NCI-H1436 (cell line): ENCODE results near the gene GFRA1.
"Not testable (repeated sequence)": the region's sequence is repeated elsewhere in the genome, so short reads cannot be mapped to it uniquely, and the experiment has no call there.

Source experiments
- DNase-seq: peaks from one replicate; lab custom pipeline; 2025; lab: John Stamatoyannopoulos, UW

GFRA1 gene

DNA sequence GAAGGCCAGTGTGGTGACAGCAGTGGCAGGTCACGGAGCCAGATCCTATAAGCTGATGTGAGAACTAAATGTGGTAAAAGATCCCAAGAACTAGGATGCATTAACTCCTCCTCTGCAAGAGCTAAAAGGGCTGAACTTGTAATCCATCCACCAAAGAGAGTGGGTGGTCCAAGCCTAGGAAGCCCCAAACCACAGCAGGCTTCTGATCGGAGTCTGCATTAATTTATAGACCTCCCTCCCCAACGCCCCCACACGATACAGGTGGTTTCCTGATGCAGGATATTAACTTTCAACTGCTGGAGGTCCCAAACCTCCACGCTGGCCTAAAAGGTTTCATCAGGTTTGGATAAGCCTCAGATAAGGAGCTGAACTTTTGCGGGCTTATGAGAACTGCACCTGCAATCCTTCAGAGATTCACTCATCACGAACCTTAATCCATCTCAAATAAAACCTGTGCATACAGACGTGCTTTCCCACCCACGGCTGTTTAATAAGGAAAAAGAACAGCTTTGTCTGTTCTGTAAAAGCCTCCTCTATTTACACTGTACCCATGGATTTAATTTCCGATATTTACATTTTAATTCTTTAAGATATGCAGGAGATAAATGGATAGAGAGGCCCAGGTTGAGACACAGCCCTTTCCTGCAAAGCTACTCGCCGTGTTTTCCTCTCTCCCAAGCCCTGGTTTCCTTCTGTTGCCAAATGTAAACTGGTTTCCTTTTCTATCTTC lies 74.9 kb downstream of the GFRA1 start:
- DNase-seq: no peak

DNA sequence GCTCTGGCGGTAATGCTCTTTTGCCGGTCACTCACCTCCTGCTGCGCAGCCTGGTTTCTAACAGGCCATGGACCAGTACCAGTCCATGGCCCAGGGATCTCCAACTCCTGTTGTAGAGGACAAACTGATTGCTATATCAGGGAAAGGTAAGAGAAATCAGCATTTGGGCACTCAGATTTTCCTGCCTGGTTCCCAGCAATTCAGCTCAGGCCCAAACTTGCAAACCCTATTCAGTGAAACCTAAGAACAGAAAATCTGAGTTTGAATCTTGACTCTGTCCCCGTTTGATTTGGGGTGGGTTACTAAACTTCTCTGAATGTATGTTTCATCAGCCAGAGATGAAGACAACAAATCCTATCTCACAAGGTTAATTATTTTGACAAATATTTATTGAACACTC lies 77.4 kb downstream of the GFRA1 start:
- DNase-seq: no peak

DNA sequence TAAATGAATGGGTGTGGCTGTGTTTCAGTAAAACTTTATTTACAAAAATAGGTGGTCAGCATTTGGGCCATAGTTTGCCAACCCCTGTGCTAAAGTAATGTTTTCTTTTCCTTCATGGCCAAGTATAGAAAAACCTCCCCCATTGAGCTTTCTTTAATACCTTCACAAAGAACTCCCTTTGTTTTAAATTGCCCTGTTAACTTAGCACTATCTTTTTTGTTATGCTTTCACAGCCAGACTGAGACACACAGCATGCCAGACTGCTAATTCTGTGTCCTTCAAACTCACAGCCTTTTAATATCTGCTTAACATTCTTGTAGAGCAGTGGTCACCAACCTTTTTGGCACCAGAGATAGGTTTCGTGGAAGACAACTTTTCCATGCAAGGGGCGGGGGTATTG lies 78.0 kb downstream of the GFRA1 start:
- no peak for DNase-seq

DNA sequence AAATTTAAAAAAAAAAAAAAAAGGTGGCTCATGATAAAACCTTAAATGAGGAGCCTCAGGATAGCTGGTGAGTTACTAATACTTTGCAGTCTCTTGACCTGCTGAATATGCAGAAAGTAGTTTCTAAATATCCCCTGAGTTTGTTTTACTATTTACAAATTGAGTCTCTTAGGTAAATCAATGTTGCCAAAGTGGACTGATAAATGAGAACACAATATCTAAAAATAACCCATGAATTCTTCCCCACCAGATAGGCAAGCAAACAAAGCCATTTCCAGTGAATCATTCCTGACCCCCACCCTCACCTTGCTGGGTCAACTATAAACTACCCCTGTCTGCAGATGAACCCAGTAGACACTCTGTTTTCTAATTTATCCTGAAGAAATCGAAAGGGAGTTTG lies 78.9 kb downstream of the GFRA1 start:
- no peak for DNase-seq

DNA sequence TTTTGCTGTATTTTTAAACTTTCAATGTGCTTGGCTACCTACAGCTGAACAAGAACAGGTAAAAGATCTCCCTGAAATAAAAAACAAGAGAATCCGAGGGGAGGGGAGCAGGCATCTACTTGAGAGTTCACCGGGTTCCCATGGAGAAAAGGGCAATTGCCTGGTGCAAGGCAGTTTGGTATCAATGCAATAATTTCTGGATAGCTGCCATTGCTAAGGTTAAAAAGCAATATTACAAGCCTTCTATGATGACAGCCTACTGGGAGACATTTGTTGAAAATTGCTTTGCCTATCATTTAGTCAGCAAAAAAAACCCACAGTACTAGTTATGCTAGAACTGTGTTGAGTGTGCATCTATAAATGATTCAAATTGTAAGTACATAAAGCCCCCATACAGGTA lies 82.1 kb downstream of the GFRA1 start:
- DNase-seq: no peak

DNA sequence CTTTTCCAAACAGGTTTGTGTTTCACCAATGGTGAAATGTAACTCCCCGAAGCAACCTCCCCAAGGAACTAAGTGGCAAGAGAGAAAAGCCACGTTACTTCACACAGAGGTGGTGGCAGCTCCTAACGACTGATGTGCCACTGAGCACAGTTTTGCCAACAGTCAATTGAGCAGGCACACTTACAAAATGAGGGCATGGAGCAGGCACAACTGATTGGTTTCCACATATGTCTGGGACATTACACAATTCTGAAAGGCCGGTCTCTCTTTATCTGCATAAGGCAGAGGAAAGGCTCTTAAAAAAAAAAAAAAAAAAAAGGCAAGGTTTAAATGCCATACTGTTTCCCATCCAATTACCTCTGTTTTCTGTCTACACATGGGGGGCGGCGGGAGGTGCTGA lies 86.7 kb downstream of the GFRA1 start:
- no peak for DNase-seq

DNA sequence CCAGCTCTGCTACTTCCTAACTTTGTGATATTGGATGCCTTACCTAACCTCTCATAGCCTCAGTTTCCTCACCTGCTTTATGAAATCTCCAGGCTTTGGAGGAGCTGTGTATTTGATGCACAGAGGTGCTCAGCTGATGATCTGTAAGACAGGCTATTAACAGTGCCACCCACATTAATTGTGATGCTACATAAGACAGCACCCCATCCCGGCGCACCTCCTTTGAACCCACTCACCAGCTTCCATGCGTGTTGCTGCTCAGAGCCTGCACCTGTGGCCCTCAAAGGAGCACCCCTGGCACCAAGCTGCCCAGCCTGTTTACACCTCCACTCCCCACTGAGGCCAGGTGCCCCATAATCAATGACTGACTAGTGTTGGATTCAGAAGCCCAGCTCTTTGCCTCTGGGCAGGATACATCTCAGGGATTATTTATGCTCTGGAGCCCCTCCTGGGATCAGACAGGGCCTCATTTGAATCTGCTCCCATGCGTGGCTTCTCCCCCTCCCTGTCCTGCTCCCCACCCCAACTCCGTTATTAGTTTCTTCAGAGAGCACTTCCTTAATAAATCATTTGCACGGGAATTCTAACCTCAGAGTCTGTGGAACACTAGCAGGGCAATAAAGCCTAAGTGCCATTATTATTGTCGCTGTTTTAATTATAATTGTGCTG lies 87.7 kb downstream of the GFRA1 start:
- no peak for DNase-seq

DNA sequence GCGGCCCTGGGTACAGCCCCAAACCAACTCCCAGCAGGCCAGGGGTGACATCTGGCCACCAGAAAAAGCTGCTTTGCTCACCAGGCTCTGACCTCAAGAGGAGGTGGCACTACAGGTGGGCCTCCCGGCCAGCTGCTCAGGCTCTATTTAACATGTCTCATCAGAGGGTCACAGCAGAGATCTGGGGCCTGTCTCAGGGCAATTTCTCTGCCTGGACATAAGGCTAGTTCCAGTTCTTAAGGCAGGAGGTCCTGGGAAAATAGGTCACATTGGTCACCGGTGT lies 88.6 kb downstream of the GFRA1 start:
- DNase-seq: no peak

DNA sequence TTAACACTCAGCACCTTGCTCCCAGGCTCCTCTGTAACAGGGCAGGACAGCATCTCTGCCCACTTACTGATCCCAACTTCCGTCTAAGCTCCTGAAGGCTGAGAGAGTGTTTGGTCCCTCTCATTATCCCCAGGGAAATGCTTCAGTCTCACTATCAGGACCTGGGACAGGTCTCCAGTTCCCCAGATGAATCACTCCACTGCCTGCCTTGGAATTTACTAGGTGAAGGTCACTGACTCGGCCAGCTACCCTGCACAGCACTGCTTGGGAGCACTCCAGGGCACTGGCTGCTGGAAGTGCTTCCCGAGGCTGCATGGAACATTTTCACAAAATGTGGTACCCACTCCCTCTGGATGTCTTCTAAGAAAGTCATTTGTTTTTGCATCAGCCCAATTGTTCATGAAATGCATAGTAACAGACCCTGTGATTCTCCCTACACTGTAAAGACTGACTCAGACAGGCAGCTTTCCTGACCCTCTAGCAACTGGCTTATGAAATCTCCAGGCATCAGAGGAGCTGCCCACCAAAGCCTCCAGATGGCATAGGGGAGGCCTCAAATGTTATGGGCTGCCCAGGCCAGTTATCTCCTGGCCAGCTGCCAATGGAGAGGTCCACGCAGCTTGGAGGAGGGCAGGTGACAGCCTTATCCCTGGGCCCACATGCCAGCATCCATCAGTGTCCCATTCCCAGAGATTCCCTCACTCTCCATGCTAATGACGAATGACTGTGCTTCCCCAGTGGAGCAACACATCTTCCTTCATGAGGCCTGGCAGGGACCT lies 89.1 kb downstream of the GFRA1 start:
- DNase-seq: no peak

DNA sequence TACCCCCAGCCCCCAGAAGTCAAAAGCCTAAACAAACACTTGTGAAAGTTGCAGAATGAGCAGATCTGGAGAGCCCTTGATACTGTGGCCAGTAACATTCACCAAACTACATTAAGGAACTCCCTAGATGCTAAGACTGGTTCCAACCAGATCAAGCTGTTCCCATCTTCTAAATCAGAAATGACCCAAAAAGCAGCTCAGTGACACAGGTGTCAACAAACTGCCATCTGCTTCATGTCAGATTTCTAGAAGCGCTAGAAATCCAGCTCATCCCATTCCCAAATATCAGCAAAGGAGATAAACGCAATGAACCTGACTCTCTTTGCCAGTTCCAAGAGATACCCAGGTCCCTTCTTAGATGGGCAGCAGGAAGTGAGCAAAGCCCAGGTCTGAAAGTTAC lies 90.6 kb downstream of the GFRA1 start:
- no peak for DNase-seq

DNA sequence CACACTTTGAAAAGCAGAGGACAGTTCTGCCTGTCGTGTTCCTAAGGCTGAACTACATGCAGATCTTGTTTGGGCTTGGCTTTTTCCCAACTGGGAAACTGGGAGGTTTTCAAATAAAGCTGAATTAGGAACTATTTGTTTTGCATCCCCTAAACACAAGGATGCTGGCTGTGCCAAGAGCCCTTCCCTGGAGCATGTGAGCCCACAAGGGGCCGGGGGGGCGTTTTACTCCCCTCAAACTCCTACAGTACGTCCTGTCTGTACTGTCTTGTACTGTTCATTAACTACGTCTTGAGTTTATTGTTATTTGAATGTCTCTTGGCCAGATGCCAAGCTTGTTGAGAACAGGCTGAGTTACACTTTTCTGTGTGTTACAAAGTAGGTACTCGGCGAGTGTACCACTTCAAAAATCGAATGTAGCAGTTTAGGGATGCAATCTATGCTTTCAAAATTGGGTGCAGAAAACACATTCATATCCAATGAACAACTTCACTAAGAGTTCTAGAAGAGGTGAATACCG lies 94.9 kb downstream of the GFRA1 start:
- no peak for DNase-seq

DNA sequence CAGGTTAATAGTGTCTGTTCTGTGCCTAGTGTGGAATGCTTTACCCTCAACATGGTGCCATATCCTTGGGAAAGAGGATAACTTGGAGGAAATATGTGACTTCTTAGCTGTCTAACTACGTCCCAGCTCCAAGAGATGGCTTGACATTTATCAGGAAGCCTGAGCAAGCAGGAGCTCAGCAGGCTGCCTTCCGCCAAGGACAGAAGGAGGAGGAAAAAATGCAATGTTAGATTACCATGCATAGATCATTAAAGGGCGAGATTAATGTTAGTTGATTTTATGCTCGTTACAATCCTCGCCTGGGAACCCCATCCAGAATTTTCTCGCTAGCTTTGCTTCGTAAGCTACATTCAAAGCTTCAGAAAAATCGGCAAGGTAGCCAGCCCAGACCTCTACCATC lies 97.8 kb downstream of the GFRA1 start:
- DNase-seq: no peak

DNA sequence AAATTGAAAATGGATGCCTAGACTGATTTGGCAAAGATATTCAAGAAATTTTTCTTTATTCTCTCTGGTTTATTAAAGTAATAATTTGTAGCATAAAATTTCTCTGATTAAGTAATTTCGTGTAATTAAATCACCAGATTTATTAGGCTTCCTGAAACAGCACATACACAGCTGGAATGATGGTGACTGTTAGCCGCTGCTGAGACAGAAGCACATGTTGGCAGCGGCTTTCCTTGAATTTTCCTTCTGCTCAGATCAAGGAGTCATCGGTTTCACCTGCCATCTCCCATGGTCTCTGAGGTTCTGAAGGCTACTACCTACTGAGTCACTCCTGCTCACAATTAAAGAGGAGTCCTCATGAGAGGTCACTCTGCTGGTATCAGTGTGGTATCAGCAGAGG lies 101.5 kb downstream of the GFRA1 start:
- DNase-seq: no peak

DNA sequence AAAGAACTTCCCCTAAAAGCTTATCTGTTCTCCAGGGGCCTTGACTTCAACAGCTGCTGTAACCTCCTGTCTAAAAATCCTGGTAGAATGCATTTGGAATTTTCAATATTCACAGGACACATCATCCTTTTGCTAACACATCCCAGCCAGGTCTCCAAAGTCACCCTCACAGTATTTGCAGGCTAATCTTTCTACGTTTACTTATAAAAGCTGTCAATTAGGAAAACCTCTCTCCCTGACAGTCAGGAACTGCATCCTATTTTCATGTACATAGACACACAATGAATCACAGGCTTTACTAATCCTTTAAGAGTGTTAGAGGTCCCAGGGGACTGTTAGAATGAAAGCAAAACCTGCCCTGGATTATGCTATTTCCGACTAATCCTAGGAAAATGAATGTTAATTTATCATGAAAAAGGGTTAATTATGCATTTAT lies 102.2 kb downstream of the GFRA1 start:
- no peak for DNase-seq

DNA sequence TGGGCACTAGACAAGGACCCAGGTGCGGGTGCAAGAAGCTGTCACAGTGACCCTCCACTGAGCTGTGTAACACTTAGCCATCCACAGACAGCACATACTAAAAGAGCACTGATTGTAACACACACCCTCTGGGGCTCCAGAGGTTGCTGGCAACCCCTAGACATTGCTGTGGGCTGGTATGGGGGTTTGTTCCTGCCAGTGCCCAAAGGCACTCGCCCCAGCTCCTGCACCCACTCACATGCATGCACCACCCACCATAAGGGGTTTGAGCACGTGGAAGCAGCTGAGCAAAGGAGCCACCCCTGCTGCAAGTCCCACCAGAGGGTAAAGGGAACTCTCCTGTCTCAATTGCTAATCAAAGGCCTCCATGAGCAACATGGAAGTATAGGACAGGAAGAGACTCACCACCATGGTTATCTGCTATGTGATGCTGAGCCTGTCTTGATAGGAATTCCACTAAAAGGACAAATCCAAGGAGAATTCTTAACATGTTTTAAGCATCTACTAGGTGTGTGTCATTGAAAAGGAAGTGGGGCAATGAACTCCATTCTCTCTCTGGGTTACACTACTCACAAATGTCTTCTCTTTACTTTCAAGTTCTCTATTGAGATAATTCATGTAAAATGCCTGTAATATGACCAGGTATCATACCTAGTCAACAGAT lies 103.1 kb downstream of the GFRA1 start:
- DNase-seq: no peak

DNA sequence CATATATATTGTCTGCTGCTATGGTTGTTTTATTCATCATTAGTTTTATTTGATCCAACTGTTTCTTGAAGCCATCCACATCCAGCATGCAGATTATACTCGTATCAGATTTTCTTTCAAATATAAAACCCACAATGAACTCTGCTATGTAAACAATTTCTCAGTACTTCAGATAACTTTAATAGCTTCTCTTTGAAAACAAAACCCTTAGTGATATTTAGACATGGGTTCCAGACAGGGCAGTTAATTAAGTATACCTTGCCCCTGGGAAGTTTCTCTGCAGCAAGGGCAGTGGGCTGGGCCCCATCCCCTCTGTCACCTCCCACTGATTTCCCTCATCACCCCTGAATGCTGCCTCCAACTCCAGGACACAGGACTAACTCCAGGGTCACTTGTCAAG lies 104.3 kb downstream of the GFRA1 start:
- DNase-seq: no peak

DNA sequence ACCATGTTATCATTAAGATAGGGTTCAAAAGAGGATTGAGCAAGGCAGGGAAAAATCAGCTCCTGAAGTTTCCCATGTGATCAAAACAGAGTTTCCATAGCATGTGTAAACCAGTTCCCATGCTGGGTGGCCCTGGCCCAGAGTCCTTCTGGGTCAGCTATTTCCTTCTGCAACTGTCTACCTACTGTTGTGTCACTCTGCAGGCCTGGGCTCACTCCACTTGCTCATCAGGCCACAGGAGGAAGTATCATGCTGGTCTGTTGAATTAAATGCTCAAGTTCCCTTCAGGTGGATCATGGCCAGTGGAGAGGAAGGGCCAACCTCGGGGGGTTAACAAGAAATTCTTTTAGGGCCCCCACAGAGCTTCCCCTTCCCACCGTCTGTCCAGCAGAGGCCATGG lies 104.7 kb downstream of the GFRA1 start:
- no peak for DNase-seq

DNA sequence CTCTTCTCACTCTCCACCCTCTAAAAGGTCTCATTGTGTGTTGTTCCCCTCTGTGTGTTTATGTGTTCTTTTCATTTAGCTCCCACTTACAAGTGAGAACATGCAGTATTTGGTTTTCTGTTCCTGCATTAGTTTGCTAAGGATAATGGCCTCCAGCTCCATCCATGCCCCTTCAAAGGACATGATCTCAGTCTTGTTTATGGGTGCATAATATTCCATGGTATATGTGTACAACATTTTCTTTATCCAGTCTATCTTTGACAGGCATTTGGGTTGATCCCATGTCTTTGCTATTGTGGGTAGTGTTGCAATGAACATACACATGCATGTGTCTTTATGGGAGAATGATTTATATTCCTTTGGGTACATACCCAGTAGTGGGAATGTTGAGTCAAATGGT lies 107.1 kb downstream of the GFRA1 start:
- not testable (repeated sequence) for DNase-seq

DNA sequence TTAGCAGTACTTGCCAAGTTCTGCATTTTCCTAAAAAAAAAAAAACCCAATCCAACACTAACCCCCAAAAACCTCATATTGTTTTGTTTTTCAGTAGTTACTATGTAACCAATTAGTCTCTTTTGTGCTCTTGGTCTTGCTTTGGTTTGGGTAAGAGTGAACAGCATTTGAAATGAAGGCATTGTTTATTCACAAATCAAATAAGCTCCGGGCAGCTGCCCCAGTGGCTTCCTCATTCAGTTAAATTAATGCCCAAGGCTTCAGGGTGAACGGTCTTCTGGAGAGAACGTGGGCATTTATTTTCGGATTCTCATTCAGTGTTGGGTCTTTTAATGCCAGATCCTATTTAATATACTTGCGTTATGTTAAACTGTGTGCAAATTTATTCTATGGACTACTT lies 108.7 kb downstream of the GFRA1 start:
- DNase-seq: no peak

DNA sequence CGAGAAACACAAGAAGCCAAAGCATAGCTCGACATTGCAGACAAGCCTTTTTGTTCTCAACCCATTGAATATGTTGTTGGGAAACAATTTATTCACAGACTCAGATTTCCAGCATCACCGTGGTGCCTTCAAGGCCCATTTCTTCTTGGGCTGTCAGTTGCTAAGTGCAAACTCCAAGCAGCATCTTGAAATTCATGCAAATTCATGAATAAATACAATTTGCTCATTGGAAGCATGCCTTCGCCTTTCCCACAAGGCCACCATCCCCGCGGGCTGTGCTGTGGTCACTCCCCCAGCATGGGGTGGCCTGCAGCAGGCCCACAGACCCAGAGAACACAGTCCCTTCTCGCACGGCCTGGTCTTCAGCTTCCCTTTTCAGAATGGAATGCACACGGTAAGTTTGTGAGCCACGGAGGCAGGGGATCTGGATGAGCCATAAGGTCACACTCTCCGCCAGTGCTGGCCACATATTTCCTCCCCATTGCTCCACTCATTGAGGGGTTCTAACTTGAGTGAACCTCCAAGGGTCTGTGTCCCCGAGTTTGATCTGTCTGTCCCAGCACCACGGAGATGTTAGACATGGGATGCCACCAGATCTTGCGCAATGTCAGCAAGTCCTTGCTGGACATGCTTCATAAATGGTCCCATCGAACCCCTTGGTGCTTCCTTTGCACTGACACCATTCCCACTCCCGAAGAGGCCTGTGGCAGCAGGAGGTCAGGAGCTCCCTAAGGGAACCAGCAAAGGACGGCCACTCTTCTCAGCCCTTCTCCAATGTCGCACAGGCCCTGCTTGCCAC lies 109.5 kb downstream of the GFRA1 start:
- DNase-seq: no peak

DNA sequence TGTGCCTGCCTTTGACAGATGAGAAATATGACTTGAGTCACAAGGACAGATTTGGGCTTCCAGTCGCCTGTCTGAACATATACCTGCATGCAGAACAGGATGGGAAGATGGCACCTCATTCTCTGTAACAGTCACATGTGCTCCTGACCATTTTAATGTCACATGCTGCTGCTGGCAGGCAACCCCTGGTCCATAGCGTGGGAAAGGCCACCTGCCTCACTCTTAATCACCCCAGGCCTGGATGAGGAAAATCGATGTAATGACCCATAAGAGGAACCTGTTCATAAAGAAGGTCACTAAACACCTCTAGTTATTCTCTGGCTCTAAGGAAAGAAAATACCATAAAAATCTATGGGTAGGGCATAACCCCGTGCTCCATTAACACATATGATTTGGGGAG lies 110.2 kb downstream of the GFRA1 start:
- DNase-seq: no peak

DNA sequence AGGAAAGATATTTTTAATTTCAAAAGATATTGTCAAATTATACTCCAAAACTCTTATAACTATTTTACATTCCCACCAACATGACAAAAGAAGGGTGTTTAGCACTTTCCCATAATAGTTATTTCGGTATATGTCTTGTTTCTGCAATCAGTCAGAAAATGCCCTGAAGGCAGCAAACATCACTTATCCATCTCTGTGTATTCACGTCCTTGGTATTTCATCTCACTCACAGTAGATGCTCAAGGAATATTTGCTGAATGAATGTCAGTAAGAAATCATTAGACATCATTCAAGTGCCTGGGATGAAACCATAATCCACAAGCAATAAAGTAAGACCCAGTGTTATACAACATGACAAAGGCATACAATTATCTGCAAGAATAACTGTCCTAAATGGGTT lies 112.7 kb downstream of the GFRA1 start:
- DNase-seq: no peak
